22Rv1 (cell line): ENCODE results near the gene PHF10.

ENCODE experiments used
- ZFX ChIP-seq: fragments of 450-650 bp; IDR thresholded peaks from 2 replicates; pipeline ENCODE4 v1.6.1; 2017; ENCODE audit warnings: antibody characterized with exemption, borderline replicate concordance
- TF ChIP-seq, protein P1 (sequence below): fragments of 450-650 bp; IDR thresholded peaks from 2 replicates; pipeline ENCODE4 v1.5.1; 2017; ENCODE audit warnings: mild to moderate bottlenecking

DNA sequence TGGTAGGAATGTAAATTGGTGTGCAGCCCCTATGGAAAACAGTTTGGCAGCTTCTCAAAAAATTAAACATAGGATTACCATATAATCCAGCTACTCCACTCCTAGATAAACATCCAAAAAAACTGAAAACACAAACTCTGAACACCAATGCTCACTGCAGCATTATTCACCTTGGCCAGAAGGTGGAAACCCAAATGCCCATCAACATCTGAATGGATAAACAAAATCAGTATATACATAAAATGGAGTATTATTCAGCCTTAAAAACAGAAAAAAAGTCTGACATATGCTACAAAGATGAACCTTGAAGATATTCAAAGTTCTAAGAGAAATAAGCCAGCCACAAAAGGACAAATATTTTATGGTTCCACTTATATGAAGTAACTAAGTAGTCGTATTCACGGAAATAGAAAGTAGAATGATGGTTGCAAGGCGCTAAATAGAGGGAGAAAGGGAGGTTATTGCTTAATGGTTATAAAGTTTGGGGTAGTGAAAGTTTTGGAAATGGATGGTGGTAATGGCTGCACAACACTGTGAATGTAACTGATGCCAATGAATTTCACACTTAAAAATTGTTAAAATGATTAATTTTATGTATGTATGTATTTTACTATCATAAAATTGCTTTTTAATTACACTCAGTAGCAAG, 4.0 kb downstream of the PHF10 start:
- TF ChIP-seq, protein P1, sequence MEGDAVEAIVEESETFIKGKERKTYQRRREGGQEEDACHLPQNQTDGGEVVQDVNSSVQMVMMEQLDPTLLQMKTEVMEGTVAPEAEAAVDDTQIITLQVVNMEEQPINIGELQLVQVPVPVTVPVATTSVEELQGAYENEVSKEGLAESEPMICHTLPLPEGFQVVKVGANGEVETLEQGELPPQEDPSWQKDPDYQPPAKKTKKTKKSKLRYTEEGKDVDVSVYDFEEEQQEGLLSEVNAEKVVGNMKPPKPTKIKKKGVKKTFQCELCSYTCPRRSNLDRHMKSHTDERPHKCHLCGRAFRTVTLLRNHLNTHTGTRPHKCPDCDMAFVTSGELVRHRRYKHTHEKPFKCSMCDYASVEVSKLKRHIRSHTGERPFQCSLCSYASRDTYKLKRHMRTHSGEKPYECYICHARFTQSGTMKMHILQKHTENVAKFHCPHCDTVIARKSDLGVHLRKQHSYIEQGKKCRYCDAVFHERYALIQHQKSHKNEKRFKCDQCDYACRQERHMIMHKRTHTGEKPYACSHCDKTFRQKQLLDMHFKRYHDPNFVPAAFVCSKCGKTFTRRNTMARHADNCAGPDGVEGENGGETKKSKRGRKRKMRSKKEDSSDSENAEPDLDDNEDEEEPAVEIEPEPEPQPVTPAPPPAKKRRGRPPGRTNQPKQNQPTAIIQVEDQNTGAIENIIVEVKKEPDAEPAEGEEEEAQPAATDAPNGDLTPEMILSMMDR: 0 out of 2 replicates have a peak, but pooled peaks have one; percentile 6
- TF ChIP-seq ZFX: no peak
